ENCODE measurements around the gene NUP210.

The NUP210 gene

GRCh38 chr3:13272831-13273603 lies 147.1 kb downstream of the NUP210 start:
- no peak for DNase-seq

GRCh38 chr3:13269711-13270378 lies 150.3 kb downstream of the NUP210 start:
- DNase-seq: no peak

- DNase-seq: no peak
Measured at GRCh38 chr3:13268961-13269441, 151.1 kb downstream of the NUP210 start.

- no peak for DNase-seq
Measured at GRCh38 chr3:13268120-13268519, 152.0 kb downstream of the NUP210 start.

GRCh38 chr3:13266651-13267362 lies 153.3 kb downstream of the NUP210 start:
- no peak for DNase-seq

All from hematopoietic multipotent progenitor cell treated with erythropoietin and hydrocortisone succinate and interleukin-3 and kit ligand, for 4 days (in vitro differentiated cells).